Motor neuron (in vitro differentiated cells): ENCODE results near the gene SLK. TPM values are rescaled to one million over a fixed set of nuclear protein-coding genes. Genes with fewer than 3 reads are reported as not detected.

Experiments
- ATAC-seq, 8 experiments: fragments of 200-7000 bp; cut with Tn5 transposase; replicated peaks in 6 of 8; 2 replicates each; pipeline ENCODE4 v1.8.0; 2021; ENCODE audit warnings: mild to moderate bottlenecking in 8 of 8, moderate library complexity in 8 of 8
- H3K27ac ChIP-seq, 2 donors: fragments of 250-450 bp; sonication (Bioruptor Pico); 2 replicates each; pipeline ENCODE4 v1.9.0; 2021; ENCODE audit warnings: antibody characterized with exemption in 2 of 2, mild to moderate bottlenecking in 2 of 2, moderate library complexity in 1 of 2
- H3K4me1 ChIP-seq, 2 donors: fragments of 250-450 bp; sonication (Bioruptor Pico); replicated peaks in 1 of 2; 2 replicates each; pipeline ENCODE4 v1.6.1; 2021; ENCODE audit warnings: antibody characterized with exemption in 2 of 2, mild to moderate bottlenecking in 2 of 2, moderate library complexity in 1 of 2
- H3K4me3 ChIP-seq, 5 donors: fragments of 250-450 bp; sonication (Bioruptor Pico); 2 replicates each; pipeline ENCODE4 v1.9.0; 2021; ENCODE audit warnings: antibody characterized with exemption in 5 of 5, mild to moderate bottlenecking in 5 of 5, moderate library complexity in 4 of 5
- WGBS, 10 experiments: fragments of 450-650 bp; shearing (Covaris generic); methylation state at CpG; one replicate each; pipeline ENCODE4 v1.0.0; 2022; 5-methylcytosine and 5-hydroxymethylcytosine counted together
- in situ Hi-C, 9 experiments: fragments of 400-800 bp; cut with MboI; loops; one replicate each; pipeline ENCODE4 v1.15.0; 2021; ENCODE audit warnings: low sequenced_read_pairs in 9 of 9, low pct_unique_long_range_greater_than_20kb in 2 of 9; ENCODE audit not compliant: unreplicated experiment in 9 of 9
- total RNA-seq, 8 experiments: library from RNA; unstranded; fragments of 300-600 nt; gene quantifications; 2 replicates each; pipeline versions ENCODE4 v1.2.3 to v1.2.4, GENCODE V29; 2022

SLK gene
- total RNA-seq, 8 experiments from 2014 or later: 15.1 to 82.9 (median 28.8) TPM

GRCh38 chr10:103951942-103952341 lies 15.0 kb upstream of the SLK start:
- ATAC-seq: no peak
- H3K4me1 ChIP-seq: no peaks in the 10 kb centered on the region
- 43 to 100% (median 67%) methylated on average over 1 to 4 of the region's 4 CpGs for WGBS, 10 experiments
- H3K27ac ChIP-seq: no peak overlapping the region
- no peak overlapping the region for H3K4me3 ChIP-seq
- in situ Hi-C loops: no loop called here

DNA sequence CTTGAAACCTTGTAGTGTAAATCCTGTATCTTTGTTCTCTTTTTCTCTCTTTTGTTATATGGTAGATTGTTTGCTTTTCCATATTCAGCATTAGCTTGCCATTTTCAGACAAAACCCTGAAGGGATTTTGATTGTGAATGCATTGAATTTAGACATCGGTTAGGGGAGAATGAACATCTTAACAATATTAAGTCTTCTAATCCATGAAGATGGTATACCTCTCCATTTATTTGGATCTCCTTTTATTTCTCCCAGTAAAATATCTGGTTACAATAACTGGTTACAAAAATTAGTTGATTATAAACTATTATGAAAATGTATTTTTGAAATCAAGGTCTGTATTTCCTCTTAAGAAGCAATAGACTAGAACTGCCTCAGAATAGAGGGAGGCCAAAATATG lies 12.4 kb upstream of the SLK start:
- H3K27ac ChIP-seq: no peak overlapping the region
- ATAC-seq: no peak
- H3K4me1 ChIP-seq: no peaks in the 10 kb centered on the region
- in situ Hi-C loops: no loop called here
- 38 to 100% (median 92%) methylated on average over 1 of the region's 1 CpG; no CpG with 5 or more reads in 2 of the 10 experiments for WGBS, 10 experiments
- H3K4me3 ChIP-seq: no peak overlapping the region

DNA sequence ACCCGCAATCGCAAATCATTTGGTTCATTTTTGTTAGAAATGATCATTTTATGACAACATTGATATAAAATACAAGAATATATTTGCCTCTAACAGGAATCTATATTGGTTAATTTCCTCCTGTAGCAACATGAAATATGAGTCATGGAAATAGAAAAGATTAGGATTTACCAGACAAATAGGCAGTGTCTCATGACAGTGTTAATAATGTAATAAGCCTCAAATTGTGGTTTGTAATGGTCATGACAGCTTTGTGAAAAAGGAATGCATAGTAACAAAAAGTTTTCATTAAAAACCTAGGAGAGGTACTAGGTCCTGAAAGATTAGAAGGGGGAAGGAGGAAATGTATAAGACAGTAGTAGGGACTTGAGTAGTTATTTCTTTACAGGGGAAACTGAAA lies 7.9 kb upstream of the SLK start:
- Histone ChIP-seq H3K27ac (no peak overlapping the region), H3K4me1 (no peaks in the 10 kb centered on the region), H3K4me3 (no peak overlapping the region)
- no peak for ATAC-seq
- in situ Hi-C loops: no loop called here
- WGBS, 10 experiments: 64 to 100% (median 91%) methylated on average over 1 to 2 of the region's 2 CpGs

- Histone ChIP-seq H3K27ac (no peak overlapping the region), H3K4me1 (no peaks in the 10 kb centered on the region), H3K4me3 (no peak overlapping the region)
- in situ Hi-C loops: no loop called here
- WGBS, 10 experiments: 46 to 82% (median 69%) methylated on average over 2 to 3 of the region's 3 CpGs; no CpG with 5 or more reads in 1 of the 10 experiments
- no peak for ATAC-seq
These were observed 6.8 kb upstream of the SLK start for GRCh38 chr10:103960103-103960502.

- ATAC-seq: peak in 5 of 8 experiments; percentile 38 to 64 (median 56)
- peak overlapping the region; percentile 53 to 88 (median 55) for H3K4me3 ChIP-seq
- peak overlapping the region in 1 of 2 donors; percentile 11 for H3K27ac ChIP-seq
- WGBS, 10 experiments: 0 to 3% (median 0%) methylated on average over 2 to 24 of the region's 55 CpGs
- in situ Hi-C loops: no loop called here
- H3K4me1 ChIP-seq: peaks cover 8 to 14% of the 10 kb centered on the region in 2 donors
These were observed 620 bp downstream of the SLK start for GRCh38 chr10:103967448-103968071.

DNA sequence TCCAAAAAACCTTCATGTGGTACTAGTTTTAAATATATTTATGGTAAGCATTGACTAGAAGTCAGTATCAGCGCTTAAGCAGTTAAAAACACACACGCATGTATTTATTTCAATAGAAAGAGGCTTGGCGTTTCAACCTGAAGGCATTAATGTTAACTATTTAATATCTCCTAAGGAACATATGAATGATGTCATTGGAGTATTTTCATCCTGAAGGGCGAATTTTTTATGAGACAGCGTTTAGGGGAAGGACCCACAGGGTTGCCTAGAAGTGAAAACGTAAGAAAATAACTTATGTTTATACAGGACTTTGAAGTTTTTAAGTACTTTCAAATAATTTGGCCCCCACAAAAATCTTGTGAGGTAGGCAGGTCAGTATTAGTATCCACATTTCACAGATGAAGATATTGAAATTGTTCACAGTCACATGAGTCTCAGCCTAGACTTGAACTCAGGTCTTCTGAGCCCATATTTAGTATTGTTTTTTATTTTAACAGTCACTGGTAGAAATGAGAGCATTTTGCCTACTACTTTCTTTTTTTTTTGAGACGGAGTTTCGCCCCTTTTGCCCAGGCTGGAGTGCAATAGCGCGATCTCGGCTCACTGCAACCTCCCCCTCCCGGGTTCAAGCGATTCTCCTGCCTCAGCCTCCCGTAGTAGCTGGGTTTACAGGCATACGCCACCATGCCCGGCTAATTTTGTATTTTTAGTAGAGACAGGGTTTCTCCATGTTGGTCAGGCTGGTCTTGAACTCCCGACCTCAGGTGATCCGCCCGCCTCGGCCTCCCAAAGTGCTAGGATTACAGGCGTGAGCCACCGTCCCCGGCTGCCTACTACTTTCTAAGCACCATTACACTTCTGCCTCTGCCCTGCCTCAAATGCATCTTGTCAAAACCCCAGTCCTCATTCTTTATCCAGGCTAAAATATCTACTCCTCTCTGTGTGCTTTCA lies 1.8 kb downstream of the SLK start:
- in situ Hi-C loops: no loop called here
- WGBS, 10 experiments: 0 to 55% (median 27%) methylated on average over 5 to 20 of the region's 23 CpGs; no CpG with 5 or more reads in 1 of the 10 experiments

GRCh38 chr10:103969436-103969835 lies 2.5 kb downstream of the SLK start:
- in situ Hi-C loops: no loop called here

More for the DNA sequence above, 1.8 kb downstream of the SLK start:
- no peak overlapping the region for H3K27ac ChIP-seq
- H3K4me1 ChIP-seq: peaks cover 8 to 14% of the 10 kb centered on the region in 2 donors
- ATAC-seq: no peak
- H3K4me3 ChIP-seq: peak overlapping the region; percentile 53 to 88 (median 55)

DNA sequence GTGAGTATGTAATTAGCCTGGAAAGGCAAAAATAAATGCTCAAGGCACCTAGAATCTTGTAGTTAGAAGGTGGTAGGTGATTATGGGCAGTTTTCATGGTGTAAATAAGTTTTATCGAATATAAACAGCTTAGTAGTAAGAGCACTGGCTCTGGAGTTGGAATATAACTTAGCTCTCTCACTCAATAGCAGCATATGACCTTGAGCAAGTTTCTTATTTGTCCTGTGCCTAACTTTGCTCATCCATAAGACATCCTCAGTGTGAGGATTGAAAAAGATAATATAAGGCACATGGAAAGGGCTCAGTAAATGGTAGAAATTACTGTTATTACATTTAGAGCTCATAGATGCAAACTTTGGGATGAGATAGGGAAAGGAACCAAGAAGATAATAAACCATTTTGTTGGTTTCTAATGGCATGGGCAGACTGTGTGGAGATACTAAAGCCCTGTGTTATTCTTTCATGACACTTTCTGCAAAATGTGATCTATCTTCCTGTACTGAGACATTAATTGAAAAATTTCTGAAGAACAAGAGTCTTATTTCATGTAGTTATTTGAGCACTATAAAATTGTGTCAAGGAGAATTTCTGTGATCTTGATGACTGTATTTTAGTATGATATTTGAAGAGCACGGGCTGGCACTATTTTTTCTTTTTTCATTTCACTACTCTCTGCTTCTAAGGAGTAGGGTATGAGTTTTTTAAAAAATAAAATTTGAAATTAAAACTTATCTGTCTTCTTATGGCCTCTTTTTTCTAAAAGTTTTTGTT lies 3.1 kb downstream of the SLK start:
- no peak for ATAC-seq
- in situ Hi-C loops: no loop called here
- WGBS, 10 experiments: 0 to 100% (median 43%) methylated on average over 1 to 2 of the region's 2 CpGs; no CpG with 5 or more reads in 1 of the 10 experiments
- Histone ChIP-seq H3K27ac (no peak overlapping the region), H3K4me1 (peaks cover 8 to 14% of the 10 kb centered on the region in 2 donors), H3K4me3 (peak overlapping the region in 3 of 5 donors; percentile 55 to 88 (median 77))

More at GRCh38 chr10:103969436-103969835, 2.5 kb downstream of the SLK start:
- 0 to 54% (median 29%) methylated on average over 1 to 4 of the region's 4 CpGs; no CpG with 5 or more reads in 2 of the 10 experiments for WGBS, 10 experiments
- H3K4me3 ChIP-seq: peak overlapping the region; percentile 5 to 88 (median 55)
- H3K27ac ChIP-seq: no peak overlapping the region
- no peak for ATAC-seq
- H3K4me1 ChIP-seq: peaks cover 8 to 14% of the 10 kb centered on the region in 2 donors

DNA sequence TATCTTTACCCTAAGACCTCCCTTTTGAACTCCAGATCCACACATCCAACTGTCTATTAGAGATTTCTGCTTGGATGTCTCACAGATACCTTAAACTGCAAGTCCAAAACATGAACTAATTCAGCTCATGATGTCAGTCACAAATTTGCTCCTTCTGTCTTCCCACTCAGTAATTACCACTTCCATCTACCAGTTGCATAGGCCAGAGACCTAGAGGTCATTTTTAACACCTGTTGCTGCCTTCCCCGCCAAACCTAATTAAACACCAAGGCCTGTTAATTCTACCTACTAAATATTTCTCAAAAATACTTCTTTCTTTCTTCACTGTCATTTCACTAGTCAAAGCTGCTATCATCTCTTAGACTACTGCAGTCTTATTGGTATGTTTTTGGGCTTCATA lies 8.2 kb downstream of the SLK start:
- WGBS, 10 experiments: 40 to 100% (median 100%) methylated on average over 1 of the region's 1 CpG; no CpG with 5 or more reads in 3 of the 10 experiments
- in situ Hi-C loops: no loop called here
- H3K27ac ChIP-seq: no peak overlapping the region
- H3K4me1 ChIP-seq: peaks cover 0 to 3% of the 10 kb centered on the region in 2 donors
- no peak overlapping the region for H3K4me3 ChIP-seq
- no peak for ATAC-seq

GRCh38 chr10:103977204-103977603 lies 10.3 kb downstream of the SLK start:
- H3K4me1 ChIP-seq: no peaks in the 10 kb centered on the region
- 60 to 100% (median 100%) methylated on average over 1 to 2 of the region's 2 CpGs; no CpG with 5 or more reads in 2 of the 10 experiments for WGBS, 10 experiments
- in situ Hi-C loops: no loop called here
- ATAC-seq: no peak
- H3K27ac ChIP-seq: no peak overlapping the region
- H3K4me3 ChIP-seq: no peak overlapping the region

DNA sequence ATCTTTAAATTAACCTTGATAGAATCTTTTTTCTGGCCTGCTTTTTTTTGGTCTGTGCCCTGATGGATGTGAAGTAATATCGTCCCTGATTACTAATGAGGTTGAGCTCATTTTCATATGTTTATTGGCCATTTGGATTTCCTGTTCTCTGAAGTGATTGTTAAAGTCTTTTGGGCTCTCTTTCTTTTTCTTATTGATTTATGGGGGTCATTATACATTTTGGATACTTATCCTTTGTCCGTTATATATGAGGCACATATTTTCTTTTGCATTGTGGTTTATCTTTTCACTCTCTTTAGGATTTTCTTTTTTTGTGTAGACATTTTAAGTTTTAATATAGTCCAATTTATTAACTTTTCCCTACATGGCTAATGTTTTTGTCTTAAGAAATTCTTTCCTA lies 12.6 kb downstream of the SLK start:
- WGBS, 10 experiments: 52 to 97% (median 86%) methylated on average over 1 to 2 of the region's 2 CpGs; no CpG with 5 or more reads in 1 of the 10 experiments
- Histone ChIP-seq H3K27ac (no peak overlapping the region), H3K4me3 (no peak overlapping the region), H3K4me1 (no peaks in the 10 kb centered on the region)
- in situ Hi-C loops: no loop called here
- ATAC-seq: no peak

DNA sequence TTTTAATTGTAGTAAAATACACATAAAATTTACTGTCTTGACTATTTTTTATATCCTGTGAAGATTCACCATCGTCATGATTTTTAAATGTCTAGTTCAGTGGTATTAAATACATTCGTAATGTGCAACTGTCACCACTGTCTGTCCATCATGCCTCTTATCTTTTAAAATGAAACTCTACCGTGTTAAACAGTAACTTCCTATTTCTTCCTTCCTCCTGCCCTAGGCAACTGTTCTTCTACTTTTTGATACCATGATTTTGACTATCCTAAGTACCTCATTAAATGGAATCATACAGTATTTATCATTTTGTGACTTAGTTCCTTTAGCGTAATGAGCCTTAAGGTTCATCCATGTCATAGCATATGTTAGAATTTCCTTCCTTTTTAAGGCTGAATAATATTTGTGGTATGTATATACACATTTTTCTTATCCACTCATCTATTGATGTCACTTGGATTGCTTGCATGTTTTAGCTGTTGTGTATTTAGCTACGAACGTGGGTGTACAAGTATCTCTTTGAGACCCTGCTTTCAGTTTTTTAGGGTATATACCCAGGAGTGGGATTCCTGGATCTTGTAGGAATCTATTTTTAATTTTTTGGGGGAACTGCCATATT lies 13.5 kb downstream of the SLK start:
- WGBS, 10 experiments: 88 to 100% (median 92%) methylated on average over 1 to 6 of the region's 6 CpGs
- ATAC-seq: no peak
- in situ Hi-C loops: no loop called here
- Histone ChIP-seq H3K27ac (no peak overlapping the region), H3K4me1 (no peaks in the 10 kb centered on the region), H3K4me3 (no peak overlapping the region)
